ENCODE measurements around the gene TMEM191C.

TMEM191C gene

GRCh38 chr22:21443057-21443734, 24.0 kb upstream of the TMEM191C start:
- Histone ChIP-seq H3K27me3 (ENCODE audit: insufficient read depth, poor library complexity, severe bottlenecking) (no peaks in the 10 kb centered on the region), H3K4me3 (replicated peaks; ENCODE audit: insufficient read depth, low read length) (no peak overlapping the region), H3K27ac (replicated peaks) (no peak overlapping the region)
- TF ChIP-seq SPI1 (IDR thresholded peaks at IDR 0.05; ENCODE audit: borderline replicate concordance, low read depth): no peak
- no peak for TF ChIP-seq POLR2AphosphoS5 (IDR thresholded peaks at IDR 0.05; ENCODE audit: low read depth)
- TF ChIP-seq GABPA (IDR thresholded peaks at IDR 0.05; ENCODE audit: low read depth): no peak
- TF ChIP-seq REST (IDR thresholded peaks at IDR 0.05; ENCODE audit: insufficient replicate concordance, low read depth): no peak
- TF ChIP-seq CTCF (IDR thresholded peaks at IDR 0.05; ENCODE audit: insufficient read depth, low read length): no peak
- no peak for DNase-seq (ENCODE audit: low read depth in 1 of 2, low spot score in 1 of 2)

GRCh38 chr22:21443735-21444421, 23.3 kb upstream of the TMEM191C start:
- TF ChIP-seq SPI1 (IDR thresholded peaks at IDR 0.05; ENCODE audit: borderline replicate concordance, low read depth) (no peak), CTCF (IDR thresholded peaks at IDR 0.05; ENCODE audit: insufficient read depth, low read length) (no peak), GABPA (IDR thresholded peaks at IDR 0.05; ENCODE audit: low read depth) (no peak), REST (IDR thresholded peaks at IDR 0.05; ENCODE audit: insufficient replicate concordance, low read depth) (no peak), POLR2AphosphoS5 (IDR thresholded peaks at IDR 0.05; ENCODE audit: low read depth) (no peak)
- no peak overlapping the region for H3K27ac ChIP-seq (replicated peaks)

GRCh38 chr22:21444701-21445436, 22.3 kb upstream of the TMEM191C start:
- TF ChIP-seq REST (IDR thresholded peaks at IDR 0.05; ENCODE audit: insufficient replicate concordance, low read depth) (no peak), GABPA (IDR thresholded peaks at IDR 0.05; ENCODE audit: low read depth) (no peak), SPI1 (IDR thresholded peaks at IDR 0.05; ENCODE audit: borderline replicate concordance, low read depth) (no peak), CTCF (IDR thresholded peaks at IDR 0.05; ENCODE audit: insufficient read depth, low read length) (no peak), POLR2AphosphoS5 (IDR thresholded peaks at IDR 0.05; ENCODE audit: low read depth) (no peak)
- H3K4me3 ChIP-seq (replicated peaks; ENCODE audit: insufficient read depth, low read length): no peak overlapping the region
- no peaks in the 10 kb centered on the region for H3K27me3 ChIP-seq (ENCODE audit: insufficient read depth, poor library complexity, severe bottlenecking)
- no peak overlapping the region for H3K27ac ChIP-seq (replicated peaks)
- peak; percentile 0 to 16 for DNase-seq (ENCODE audit: low read depth in 1 of 2, low spot score in 1 of 2)

More at GRCh38 chr22:21443735-21444421, 23.3 kb upstream of the TMEM191C start:
- no peak for DNase-seq (ENCODE audit: low read depth in 1 of 2, low spot score in 1 of 2)
- Histone ChIP-seq H3K27me3 (ENCODE audit: insufficient read depth, poor library complexity, severe bottlenecking) (no peaks in the 10 kb centered on the region), H3K4me3 (replicated peaks; ENCODE audit: insufficient read depth, low read length) (no peak overlapping the region)

All from HL-60 (cell line).